ENCODE measurements around the gene ZSWIM9. TPM values are rescaled to one million over a fixed set of nuclear protein-coding genes. Genes with fewer than 3 reads are reported as not detected.

Gene ZSWIM9
- total RNA-seq, 4 donors from 2014 or later, result 1.6 to 8.4 (median 2.8) TPM

DNA sequence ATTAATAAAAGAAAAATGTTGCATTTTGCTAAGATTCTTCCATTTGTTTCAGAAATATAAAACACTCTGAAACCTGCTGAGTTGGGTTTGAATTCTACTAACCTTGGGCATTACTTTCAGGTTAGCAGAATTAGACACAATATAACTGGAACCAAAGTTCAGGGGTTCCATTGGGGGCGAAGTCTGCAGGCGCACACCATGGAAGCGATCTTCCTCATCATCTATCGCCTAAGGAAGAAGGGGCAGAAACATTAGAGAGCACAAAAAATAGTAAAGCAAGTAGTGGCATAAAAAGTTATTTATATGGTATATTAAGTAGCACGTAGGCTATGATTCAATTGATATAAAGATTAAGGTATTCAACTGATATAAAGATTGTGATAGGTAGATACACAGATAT lies 51.1 kb downstream of the ZSWIM9 start:
- H3K4me1 ChIP-seq, result no peaks in the 10 kb centered on the region
- TF ChIP-seq POLR2A (IDR thresholded peaks at IDR 0.05) (no peak), CTCF (IDR thresholded peaks at IDR 0.05 in 4 of 5, conservative IDR thresholded peaks at IDR 0.05 in 1 of 5) (no peak)
- in situ Hi-C loops (cut with MboI; ENCODE audit: low sequenced_read_pairs in 4 of 4), result no loop called here
- H3K36me3 ChIP-seq, result peaks cover 0 to 9% of the 10 kb centered on the region in 2 donors
- H3K27ac ChIP-seq, result no peak overlapping the region
- DNase-seq (no peak), ATAC-seq (no peak)
- H3K4me3 ChIP-seq, result no peak overlapping the region
- intact Hi-C loops (cut with DNase I; ENCODE audit: low total_unique reads), result no loop called here
- H3K9me3 ChIP-seq, result no peaks in the 10 kb centered on the region
- no peaks in the 10 kb centered on the region for H3K27me3 ChIP-seq

DNA sequence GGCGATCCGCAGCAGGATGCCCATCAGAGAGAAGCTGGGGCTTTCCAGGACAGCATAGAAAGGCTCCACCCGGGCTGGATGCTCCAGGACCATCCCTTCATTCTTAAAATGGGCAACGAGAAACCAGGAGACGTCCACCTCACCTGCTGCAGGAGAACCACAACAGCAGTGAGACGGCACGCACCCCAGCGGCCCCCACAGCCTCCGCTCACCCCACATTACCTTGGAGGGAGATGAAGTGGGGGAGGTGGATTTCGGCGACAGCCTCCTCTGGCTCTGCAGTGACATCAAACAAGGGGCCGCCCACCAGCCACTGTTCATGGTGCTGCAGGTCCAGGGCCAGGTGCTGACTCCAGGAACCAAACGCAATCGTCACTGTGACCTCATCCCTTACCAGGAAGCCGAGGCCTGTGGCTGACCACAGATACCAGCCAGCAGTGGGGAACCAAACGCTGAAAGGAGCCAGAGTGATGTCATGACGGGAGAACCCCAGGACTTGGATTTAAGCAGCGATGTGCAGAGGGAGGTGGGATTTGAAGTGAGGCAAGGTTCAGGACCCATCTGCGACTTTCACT lies 60.2 kb downstream of the ZSWIM9 start:
- intact Hi-C loops (cut with DNase I; ENCODE audit: low total_unique reads) (no loop called here), in situ Hi-C loops (cut with MboI; ENCODE audit: low sequenced_read_pairs in 4 of 4) (no loop called here)
- no peak for ATAC-seq
- no peaks in the 10 kb centered on the region for H3K27me3 ChIP-seq
- no peaks in the 10 kb centered on the region for H3K9me3 ChIP-seq
- H3K4me3 ChIP-seq, result no peak overlapping the region
- TF ChIP-seq POLR2A (IDR thresholded peaks at IDR 0.05) (no peak), CTCF (IDR thresholded peaks at IDR 0.05 in 4 of 5, conservative IDR thresholded peaks at IDR 0.05 in 1 of 5) (no peak)
- no peak overlapping the region for H3K27ac ChIP-seq
- no peak for DNase-seq
- H3K4me1 ChIP-seq, result no peaks in the 10 kb centered on the region
- peaks cover 0 to 71% of the 10 kb centered on the region in 2 donors for H3K36me3 ChIP-seq

- intact Hi-C loops (cut with DNase I; ENCODE audit: low total_unique reads) (no loop called here), in situ Hi-C loops (cut with MboI; ENCODE audit: low sequenced_read_pairs in 4 of 4) (no loop called here)
- no peak for TF ChIP-seq POLR2A (IDR thresholded peaks at IDR 0.05)
- no peak for TF ChIP-seq CTCF (IDR thresholded peaks at IDR 0.05 in 4 of 5, conservative IDR thresholded peaks at IDR 0.05 in 1 of 5)
- no peaks in the 10 kb centered on the region for H3K27me3 ChIP-seq
- H3K36me3 ChIP-seq, result peaks cover 0 to 21% of the 10 kb centered on the region in 2 donors
- peaks cover 0 to 6% of the 10 kb centered on the region in 2 donors for H3K4me1 ChIP-seq
- no peak overlapping the region for H3K27ac ChIP-seq
- DNase-seq, result no peak
- H3K9me3 ChIP-seq, result no peaks in the 10 kb centered on the region
- no peak overlapping the region for H3K4me3 ChIP-seq
- no peak for ATAC-seq
Measured at GRCh38 chr19:48237057-48237456, 66.6 kb downstream of the ZSWIM9 start.

GRCh38 chr19:48239120-48239519 lies 68.6 kb downstream of the ZSWIM9 start:
- in situ Hi-C loops (cut with MboI; ENCODE audit: low sequenced_read_pairs in 4 of 4), result no loop called here

More at GRCh38 chr19:48239120-48239519, 68.6 kb downstream of the ZSWIM9 start:
- peak overlapping the region; percentile 47 to 81 (median 67) for H3K27ac ChIP-seq
- no peak for TF ChIP-seq POLR2A (IDR thresholded peaks at IDR 0.05)
- TF ChIP-seq CTCF (IDR thresholded peaks at IDR 0.05 in 4 of 5, conservative IDR thresholded peaks at IDR 0.05 in 1 of 5), result no peak
- intact Hi-C loops (cut with DNase I; ENCODE audit: low total_unique reads), result no loop called here
- DNase-seq, result no peak
- H3K27me3 ChIP-seq, result no peaks in the 10 kb centered on the region
- peaks cover 0 to 8% of the 10 kb centered on the region in 2 donors for H3K36me3 ChIP-seq
- H3K4me1 ChIP-seq, result peaks cover 0 to 6% of the 10 kb centered on the region in 2 donors
- H3K4me3 ChIP-seq, result no peak overlapping the region
- peak; percentile 91 to 96 for ATAC-seq
- H3K9me3 ChIP-seq, result no peaks in the 10 kb centered on the region
